LNCAP (cell line): ENCODE results near the gene NFIA.

Experiments
- TF ChIP-seq, protein P1 (sequence below): fragments of 450-650 bp; IDR thresholded peaks from 2 replicates; pipeline ENCODE4 v1.5.1; 2017; ENCODE audit warnings: mild to moderate bottlenecking

Gene NFIA

DNA sequence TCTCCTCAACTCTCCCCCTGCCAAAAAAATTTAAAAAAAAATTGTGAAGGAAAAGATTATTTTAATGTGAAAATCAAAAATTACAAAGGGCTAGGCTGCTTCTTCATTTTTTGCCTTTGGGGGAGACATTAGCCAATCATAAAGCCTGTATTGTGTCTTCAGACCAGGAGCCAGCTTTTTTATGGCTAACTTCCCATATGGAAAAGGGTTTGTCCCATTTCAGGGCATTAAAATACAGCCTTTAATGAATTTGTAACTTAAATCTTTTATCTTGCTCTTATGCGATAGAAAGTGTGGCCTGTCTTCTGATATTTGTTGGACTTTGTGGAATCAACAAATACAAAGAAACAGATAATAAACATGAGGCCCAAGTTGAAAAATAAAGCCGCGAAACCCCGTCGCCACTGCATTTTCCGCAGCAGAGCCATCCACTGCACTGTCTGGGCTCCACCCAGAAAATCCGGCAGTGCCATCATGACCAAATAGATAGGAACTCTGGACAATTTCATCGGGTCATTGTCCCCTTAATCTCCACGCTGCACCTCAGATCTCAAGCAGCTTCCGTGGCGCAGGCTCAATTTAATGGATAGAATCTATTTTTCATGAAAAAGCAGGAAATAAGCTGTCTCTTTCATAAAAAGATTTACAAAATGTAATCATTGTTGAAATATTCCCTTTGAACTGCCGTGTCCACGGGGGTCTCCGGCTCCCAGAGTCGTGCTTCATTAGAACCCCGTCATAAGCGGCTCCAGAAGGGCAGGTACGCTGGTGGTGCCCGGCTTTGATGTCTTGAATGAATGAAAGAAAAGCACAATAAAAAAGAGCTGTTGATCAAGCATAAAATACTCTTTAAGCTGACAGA is 365.0 kb downstream of the NFIA start:
- TF ChIP-seq, protein P1, sequence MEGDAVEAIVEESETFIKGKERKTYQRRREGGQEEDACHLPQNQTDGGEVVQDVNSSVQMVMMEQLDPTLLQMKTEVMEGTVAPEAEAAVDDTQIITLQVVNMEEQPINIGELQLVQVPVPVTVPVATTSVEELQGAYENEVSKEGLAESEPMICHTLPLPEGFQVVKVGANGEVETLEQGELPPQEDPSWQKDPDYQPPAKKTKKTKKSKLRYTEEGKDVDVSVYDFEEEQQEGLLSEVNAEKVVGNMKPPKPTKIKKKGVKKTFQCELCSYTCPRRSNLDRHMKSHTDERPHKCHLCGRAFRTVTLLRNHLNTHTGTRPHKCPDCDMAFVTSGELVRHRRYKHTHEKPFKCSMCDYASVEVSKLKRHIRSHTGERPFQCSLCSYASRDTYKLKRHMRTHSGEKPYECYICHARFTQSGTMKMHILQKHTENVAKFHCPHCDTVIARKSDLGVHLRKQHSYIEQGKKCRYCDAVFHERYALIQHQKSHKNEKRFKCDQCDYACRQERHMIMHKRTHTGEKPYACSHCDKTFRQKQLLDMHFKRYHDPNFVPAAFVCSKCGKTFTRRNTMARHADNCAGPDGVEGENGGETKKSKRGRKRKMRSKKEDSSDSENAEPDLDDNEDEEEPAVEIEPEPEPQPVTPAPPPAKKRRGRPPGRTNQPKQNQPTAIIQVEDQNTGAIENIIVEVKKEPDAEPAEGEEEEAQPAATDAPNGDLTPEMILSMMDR = no peak

DNA sequence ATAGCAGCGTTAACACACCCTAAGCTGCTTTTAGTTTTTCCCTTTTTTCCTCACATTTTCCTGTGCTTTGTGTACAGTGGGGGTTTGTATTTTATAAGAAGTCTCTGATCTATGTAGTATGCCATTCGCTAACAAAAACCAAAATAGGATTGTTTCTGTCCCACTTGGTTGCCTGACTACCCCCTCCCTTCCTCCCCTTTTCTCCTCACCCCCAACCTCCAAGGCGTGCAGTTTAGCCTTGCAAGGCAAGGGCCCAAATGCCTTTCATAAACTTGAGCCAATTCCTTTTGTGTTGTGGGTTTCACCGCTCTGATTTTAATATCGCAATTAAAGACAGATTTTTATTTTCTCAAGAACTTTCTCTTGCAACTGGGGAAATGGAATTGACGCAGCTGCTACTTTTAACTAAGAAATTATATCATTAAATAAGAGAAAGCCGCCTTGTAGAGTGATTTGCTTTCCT is 365.6 kb downstream of the NFIA start:
- TF ChIP-seq, protein P1 = no peak

DNA sequence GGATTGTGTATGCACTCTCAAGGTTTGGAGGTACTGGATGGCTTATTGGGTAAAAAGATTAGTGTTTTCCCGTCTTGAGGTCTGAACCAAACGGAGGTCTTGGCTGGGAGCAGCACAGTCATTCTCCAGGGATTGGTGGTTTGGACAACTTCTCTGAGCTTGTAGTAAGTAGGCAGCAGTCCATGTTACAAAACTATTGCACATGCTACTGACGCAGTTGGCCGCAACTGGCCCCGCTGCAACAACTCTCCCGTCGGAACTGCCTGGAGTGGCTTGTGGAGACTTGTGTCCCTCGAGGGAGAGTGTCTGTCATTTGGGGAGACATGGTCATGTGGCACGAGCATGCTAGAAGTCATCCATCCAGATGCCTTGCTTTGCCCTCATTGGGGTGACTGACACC is 366.6 kb downstream of the NFIA start:
- TF ChIP-seq, protein P1 = no peak

DNA sequence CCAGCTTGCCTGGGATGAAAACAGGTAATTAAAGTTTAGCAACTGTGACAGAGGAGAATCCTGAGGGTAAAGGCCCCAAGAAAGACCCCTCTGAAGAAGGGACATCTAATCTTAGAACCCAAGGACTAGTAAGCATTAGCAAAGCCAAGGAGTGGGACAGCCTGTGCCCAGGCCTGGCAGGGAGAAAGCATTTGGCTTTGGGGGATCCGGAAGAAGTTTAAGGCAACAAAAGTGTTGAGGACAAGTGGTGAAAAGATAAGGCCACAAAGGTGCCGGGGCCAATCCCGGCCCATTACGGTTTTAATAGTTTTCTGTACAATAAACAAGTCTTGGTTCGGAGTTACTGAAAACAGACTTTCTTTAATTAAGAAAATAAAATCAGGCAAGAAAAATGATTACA is 367.0 kb downstream of the NFIA start:
- TF ChIP-seq, protein P1 = no peak

DNA sequence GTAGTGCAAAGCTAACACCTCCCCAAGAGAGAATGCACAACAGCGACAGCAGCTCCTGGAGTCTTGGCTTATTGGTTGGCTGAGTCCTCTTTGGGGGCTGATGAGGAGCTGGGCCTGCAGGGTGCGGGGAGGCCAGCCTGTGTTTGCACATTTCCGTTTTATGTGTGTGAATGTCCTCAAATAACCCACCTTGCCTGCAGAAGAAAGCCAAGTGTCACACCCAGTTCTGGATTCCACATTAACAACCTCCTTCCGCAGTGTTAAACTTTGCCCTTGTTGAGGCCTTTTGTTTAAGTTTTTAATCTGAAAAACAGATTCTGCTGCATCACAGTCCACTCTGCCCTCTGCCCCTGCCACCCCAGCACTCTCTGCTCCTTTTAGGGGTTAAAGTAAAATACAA is 368.1 kb downstream of the NFIA start:
- TF ChIP-seq, protein P1 = no peak

DNA sequence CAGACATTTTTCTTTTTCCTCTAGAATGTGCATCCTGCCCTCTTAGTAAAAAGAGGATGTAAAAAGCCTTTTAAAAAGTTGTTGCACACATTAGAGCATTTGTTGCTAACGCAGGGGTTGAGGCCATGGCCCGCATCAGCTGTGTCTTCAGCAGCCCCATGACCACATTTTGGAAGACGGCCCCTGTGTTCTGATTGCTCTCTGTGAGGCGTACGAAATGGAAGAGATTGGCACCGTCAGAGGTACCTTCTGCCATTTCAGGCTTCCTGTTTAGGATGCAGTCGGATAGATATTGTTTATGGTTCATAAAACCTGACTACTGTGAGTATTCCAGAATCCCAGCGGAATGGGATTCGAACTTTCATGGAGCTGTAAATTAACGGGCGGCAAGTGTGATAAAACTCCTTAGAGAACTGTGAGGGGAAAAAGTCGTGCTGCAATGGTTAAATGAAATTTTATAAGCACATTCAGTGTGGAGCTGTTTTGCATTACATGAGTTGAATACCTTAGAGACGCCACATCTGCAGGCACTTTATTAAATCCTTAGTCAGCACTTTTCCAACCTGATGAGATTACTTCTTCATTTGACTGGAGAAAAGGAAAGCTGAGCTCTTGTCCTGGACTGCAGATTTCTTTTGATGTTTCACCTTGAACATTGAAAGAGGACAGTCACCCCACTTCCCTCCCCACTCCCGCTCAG is 368.7 kb downstream of the NFIA start:
- TF ChIP-seq, protein P1 = no peak

DNA sequence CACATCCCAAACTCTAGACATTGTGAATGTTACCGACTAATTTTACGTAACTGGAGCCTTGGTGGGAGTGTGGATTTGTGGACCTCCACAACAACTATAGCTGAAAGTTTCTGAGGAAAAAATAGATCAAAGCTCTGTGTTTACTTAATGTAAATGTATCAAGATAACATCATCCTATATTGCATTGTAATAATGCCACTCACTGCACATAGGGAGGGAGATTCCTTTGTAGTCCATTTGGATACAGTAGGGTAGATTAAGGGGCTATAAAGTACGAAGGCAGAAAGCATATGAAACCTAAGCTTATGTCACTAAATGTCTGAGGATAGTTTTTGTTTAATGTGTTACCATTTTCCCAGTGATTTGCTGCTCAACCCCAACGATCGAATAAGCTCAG is 369.2 kb downstream of the NFIA start:
- TF ChIP-seq, protein P1 = no peak
